Measurements from ENCODE around the gene ABCG1.

Gene ABCG1

DNA sequence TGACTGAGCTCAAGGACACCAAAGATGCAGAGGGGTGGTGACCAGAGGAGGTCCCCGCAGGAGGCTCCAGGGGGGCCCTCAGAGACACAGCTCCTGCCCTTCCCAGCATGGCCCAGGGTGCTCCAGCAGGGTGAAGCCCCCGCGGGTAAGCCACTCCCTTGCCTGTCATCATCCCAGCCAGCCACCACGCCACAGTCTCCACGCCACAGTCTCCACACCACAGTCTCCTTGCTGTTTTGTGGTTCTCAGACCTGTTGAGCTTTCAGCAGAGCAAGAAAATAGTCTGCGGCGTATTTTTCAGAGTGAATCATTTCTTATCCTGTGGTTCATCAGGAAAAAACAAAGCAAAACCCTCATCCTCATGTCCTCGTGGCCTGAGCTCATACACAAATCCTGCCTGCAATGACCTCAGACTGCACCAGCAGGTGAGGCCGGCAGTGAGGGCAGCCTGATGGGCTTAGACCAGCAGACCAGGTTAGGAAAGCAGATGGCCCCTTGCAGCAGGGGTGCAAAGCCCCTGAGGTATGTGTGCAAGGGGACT lies 25.7 kb upstream of the ABCG1 start:
- DNase-seq = no peak

DNA sequence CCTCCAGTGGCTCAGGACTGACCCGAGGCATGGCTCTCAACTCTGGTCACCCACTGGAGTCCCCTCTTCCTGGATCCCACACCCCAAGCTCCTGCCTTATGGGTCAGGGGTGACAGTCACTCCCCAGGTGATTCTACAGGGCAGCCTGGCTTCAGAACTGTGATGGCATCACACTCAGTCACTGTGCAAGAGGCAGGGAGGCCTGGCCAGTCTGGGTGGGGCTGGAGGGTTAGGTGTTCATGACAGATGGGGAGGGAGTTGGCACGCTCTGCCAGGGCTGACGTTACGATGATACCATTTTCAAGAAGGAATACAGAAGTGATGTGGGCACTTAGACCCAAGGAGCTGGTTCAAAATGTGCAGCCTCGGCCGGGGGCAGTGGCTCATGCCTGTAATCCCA lies 25.2 kb upstream of the ABCG1 start:
- no peak for DNase-seq

DNA sequence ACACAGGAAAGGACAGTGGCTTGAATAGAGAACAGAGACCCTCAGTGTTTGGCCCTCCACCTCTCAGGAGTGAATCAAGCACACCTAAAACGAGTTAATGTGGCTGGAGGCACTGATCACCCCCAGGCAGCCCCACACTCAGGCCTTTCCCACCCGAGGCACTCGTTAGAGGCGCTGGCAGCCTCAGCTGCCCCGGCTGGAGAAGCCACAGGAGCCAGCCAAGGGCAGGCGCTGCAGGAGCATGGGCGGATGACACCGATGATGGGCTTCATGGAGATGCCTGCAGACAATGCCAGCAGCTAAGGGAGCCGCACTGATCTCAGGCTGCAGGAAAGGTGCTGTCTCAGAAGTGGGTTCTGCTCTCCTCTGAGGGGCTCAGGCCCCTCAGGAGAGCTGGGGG lies 24.1 kb upstream of the ABCG1 start:
- no peak for DNase-seq

GRCh38 chr21:42195378-42196031 lies 23.4 kb upstream of the ABCG1 start:
- no peak for DNase-seq

DNA sequence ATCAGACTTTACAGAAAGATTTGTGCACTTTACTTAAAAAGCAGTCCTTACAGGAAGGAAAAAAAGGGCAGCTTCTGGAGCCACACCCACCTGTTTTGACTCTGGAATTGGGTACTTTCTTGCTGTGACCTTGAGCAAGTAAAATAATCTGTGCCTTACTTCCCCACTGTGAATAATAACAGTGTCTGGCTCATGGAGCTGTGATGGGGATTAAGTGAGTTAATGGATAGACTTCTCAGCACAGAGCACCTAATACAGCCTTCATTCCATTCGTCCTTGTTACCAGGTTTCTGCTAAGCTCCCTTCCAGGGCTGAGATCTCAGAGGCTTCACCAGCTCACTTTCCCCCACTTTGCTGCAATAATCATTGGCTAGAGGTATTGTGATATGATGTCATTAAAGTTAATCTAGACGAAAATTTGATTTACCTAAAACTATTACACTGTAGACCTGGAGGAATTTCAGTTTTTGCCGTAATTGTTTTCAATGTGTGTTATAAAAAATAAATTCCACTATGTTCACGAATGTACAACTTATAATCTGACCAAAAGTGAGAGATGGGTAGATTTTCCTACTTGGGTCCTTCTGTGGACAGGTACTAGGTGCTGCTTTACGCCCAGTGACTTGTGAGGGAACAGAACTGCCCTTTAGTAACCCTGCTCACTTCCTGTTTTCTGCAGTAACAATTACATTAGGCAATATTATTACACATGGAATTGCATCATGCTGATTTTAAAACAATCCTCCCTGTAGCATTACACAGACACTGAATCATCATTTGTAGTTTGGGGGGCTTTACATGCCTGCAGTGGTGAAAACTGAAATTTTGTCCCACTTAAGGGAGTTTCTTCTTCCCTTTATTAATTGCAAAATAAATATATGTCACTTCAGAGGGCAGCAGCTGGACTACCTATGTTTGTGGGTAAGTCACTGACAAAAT lies 19.7 kb upstream of the ABCG1 start:
- DNase-seq = no peak

GRCh38 chr21:42199868-42200463 lies 19.0 kb upstream of the ABCG1 start:
- no peak for DNase-seq

GRCh38 chr21:42200906-42201614 lies 17.9 kb upstream of the ABCG1 start:
- DNase-seq = no peak

DNA sequence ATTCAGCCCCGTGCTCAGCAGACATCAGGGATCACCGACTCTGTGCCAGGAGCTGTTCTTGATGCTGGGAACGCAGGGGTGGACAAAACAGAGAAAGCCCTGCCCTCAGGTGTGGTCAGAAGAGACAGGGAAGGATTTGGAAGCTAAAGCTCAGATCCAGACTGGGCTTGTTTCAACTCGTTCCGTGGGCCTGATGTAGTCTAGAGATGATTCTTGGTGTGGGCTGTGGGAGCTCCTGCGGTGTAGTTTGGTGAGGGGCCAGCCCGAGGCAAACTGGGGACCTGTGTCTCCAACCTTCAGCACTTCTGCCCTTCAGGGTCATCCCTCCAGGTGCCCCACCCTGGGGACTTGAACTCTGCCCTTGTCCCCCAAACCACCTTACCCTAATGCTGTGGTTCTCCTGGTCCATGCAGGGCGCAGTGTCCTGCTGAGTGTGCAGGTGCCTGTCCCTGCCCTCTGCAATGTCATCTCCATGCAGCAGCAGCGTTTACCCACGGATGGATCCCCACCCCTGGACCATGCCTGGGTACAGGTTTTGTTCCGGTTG lies 17.3 kb upstream of the ABCG1 start:
- DNase-seq = no peak

DNA sequence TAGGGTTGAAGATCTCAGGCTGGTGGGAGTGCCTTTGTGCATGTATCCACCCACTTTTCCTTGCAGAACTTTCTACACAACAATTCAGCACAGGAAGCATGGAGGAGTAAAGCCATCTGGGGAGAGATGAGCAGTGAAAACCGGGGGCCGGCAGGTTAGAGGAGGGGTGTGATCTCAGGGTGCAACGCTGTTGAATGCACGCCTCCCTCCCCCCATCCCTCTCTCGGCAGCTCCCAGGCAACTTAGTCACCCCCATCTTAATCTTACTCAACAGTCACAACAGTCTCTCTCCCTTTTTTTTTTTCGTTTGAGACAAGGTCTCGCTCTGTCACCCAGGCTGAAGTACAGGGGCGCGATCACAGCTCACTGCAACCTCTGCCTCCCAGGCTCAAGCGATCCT lies 16.6 kb upstream of the ABCG1 start:
- no peak for DNase-seq

DNA sequence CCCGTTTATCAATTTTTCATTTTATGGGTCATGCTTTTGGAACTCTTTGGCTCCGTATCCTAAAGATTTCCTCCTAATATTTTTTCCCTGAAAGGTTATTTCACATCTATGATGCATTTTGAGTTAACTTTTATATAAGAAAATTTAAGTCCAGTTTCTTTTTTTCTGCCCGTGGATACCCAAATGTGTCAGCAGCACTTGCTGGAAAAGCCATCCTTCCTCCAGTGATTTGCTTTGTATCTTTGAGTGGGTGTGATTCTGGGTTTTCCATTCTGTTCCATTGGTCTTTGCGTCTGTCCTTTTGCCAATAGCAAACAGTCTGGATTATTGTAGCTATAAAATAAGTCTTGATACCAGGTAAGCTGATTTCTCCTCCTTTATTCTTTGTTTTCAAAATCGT lies 15.6 kb upstream of the ABCG1 start:
- no peak for DNase-seq

DNA sequence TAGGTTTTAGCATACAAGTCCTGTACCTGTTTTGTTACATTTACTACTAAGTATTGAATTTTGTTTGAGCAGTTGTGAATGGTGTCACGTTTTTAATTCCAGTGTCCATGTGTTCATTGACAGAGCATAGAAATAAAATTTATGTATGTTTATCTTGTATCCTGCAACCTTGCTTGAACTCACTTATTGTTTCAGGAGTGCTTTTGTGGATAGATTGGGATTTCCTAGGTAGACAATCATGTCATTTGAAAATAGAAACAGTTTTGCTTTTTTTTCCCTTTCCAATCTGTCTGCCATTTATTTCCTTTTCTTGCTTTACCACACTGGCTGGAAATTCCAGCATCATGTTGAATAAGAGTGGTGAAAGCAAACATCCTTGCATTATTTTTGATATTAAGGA lies 15.0 kb upstream of the ABCG1 start:
- DNase-seq = no peak

GRCh38 chr21:42207426-42207825 lies 11.5 kb upstream of the ABCG1 start:
- DNase-seq = no peak

DNA sequence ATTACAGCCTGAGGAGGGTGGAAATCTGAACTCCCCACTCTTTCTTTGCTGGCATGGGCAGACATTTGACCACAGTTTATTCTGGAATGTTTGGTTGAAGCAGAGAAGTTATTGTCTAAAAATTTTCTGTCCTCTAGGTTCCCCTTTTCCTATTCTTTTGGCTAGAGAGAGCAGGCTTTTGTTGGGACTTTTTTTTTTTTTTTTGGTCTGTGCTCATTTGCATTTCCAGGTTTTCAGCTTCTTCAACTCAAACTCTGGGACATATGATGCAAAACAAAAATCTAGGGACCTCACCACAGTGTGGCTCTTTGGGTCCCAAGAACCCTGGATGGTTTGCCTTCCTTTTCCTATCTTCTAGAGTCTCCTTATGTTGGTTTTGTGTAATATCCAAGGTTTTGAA lies 10.9 kb upstream of the ABCG1 start:
- DNase-seq = no peak

DNA sequence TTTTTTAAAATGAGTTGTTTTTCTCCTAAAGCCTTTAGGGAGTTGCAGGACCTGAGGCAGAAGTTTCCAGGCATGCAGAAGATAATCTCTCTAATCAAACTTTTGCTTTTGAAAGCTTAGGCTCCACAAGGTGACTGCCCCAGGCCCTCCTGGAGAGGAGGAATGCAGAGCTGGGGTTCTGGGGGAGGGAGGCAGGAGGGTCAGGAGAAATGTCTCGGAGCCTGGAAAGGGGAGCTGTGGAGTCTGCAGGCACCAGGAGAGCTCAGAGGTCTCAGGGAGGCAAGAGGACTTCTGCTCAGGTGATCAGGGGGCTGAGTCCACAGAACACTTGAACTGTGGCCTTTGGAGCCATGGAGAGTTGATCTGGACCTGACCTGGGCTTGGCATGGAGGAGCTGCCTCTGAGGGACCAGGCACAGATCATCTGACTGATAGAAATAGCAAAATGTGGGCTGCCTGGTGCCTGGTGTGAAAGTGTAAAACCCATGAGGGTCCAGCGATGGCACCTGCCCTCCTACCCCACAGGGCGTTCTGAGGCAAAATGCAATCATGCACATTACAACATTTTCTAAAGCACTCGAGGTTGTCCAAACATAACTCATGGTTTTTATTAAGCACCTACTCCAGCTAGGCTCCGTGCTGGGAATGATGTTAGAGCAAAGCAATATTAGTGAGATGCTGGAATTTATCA lies 10.0 kb upstream of the ABCG1 start:
- DNase-seq = no peak

DNA sequence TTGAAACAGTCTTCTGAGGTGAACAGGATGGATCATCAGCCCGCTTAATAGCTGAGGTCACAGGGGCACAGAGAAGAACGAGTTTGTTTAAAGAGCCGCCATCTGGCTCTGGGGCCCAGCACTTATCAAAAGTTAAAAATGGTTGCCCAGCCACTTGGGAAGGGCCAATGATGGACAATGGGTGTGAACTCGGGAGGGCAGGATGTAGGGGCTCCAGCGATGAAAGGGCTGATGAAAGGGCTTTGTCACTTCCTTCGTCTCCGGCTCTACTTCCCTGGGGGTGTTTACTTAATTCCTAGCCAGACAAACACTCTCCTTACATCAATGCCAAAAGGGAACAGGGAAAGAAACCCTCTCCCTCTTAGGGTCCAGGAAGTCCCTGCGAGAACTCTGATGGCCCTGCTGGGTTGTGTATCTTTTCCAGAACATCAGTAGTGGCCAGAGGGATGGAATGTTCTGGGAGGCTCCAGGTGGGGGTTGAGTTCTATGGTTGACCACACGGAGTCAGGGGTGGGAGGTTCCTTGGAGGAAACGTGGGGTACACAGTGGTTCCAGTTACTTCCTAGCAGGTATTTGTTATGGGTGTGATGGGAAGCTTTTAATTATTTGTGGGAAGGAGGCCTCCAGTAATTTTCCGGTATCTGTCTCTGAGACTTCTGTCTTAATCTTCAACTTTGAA lies 9.0 kb upstream of the ABCG1 start:
- no peak for DNase-seq

DNA sequence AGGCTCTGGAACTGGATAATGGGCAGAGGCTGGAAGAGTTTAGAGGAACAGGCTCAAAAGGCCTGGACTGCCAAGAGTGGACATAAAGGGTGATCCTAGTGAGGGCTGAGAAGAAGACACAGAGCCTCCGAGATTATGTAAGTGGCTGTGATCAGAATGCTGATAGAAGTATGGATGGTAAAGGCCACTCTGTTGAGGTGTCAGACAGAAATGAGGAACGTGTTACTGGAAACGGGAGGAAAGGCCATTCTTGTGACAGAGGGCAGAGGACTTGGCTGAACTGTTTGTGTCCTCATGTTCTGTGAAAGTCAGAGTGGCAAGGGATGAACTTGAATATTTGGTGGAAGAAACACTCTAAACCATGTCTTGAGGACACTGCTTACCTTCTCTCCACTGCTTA lies 6.7 kb upstream of the ABCG1 start:
- no peak for DNase-seq

DNA sequence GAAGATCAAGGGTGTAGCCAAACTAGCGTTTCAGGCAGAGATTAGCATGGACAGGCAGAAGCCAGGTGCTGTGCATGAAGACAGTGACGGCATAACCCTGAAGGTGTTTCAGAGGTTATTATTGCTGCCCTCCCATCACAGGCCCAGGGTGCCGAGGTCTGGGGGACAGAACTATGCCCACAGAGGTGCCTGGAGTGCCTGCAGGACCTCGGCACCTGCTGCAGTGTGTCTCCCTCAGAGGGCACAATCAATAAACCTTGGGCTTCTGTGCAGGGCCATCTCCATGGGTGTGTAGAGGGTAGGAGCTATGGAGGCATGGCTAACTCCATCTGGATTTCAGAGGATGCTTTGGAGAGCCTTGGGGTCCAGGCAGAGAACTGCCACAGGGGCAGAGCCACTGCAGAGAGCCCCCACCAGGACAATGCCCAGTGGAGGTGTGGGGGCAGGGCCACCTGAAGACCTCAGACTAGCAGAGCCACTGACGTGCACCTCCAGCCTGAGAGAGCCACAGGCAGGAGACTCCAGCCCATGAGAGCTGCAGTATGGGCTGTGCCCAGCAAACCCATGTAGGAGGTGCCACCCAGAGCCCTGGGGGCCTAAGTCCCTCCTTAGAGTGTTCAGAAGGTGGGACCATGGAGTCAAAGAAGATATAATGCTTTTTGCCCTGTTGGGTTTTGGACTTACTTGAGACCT lies 5.7 kb upstream of the ABCG1 start:
- no peak for DNase-seq

GRCh38 chr21:42214081-42214750 lies 4.7 kb upstream of the ABCG1 start:
- DNase-seq = no peak

GRCh38 chr21:42214921-42215320 lies 4.0 kb upstream of the ABCG1 start:
- no peak for DNase-seq

Measured in stimulated activated CD4-positive, alpha-beta T cell treated with anti-CD3 and anti-CD28 coated beads, Interleukin-12 subunit alpha, Interleukin-12 subunit beta, amount 100 ng/mL, for 4 hours (primary cell).